HepG2 (cell line): ENCODE data around the gene TFAP2E. TPM values are rescaled to one million over a fixed set of nuclear protein-coding genes. Genes with fewer than 3 reads are reported as not detected.
A peak's percentile ranks its signal among the peaks of the same experiment; 100 is the strongest.

Experiments
- AHR ChIP-seq: IDR thresholded peaks from 2 replicates; pipeline ENCODE4 v1.6.1; 2018; ENCODE audit warnings: missing genetic modification reagents, missing compliant biosample characterization
- CBX1 ChIP-seq: IDR thresholded peaks from one replicate; pipeline ENCODE4 v1.6.1; 2016; ENCODE audit warnings: antibody characterized with exemption, low read depth
- GMEB1 ChIP-seq: sonication (generic); formaldehyde crosslinking; IDR thresholded peaks from 2 replicates; pipeline ENCODE4 v1.5.1; 2020; ENCODE audit warnings: missing genetic modification reagents, mild to moderate bottlenecking, borderline replicate concordance
- HNRNPK ChIP-seq: fragments of 200-400 bp; formaldehyde crosslinking; IDR thresholded peaks from 2 replicates; pipeline ENCODE4 v1.6.1; 2018; ENCODE audit warnings: low read length, low read depth, moderate library complexity, mild to moderate bottlenecking; ENCODE audit not compliant: poor library complexity, severe bottlenecking
- KDM3A ChIP-seq: IDR thresholded peaks from 2 replicates; pipeline ENCODE4 v1.6.1; 2018; ENCODE audit warnings: low read depth, missing compliant biosample characterization
- PAX8 ChIP-seq: sonication (generic); formaldehyde crosslinking; IDR thresholded peaks from 2 replicates; pipeline ENCODE4 v1.8.0; 2022; ENCODE audit warnings: mild to moderate bottlenecking, missing genetic modification reagents, borderline replicate concordance
- RARA ChIP-seq: IDR thresholded peaks from 2 replicates; pipeline ENCODE4 v1.6.1; 2016; ENCODE audit warnings: missing genetic modification reagents, missing compliant biosample characterization
- RBFOX2 ChIP-seq: fragments of 200-400 bp; formaldehyde crosslinking; IDR thresholded peaks from 2 replicates; pipeline ENCODE4 v1.6.1; 2017; ENCODE audit warnings: low read depth, mild to moderate bottlenecking, low read length
- TEAD3 ChIP-seq: optimal IDR thresholded peaks from 2 replicates; pipeline ENCODE3; 2016; ENCODE audit warnings: borderline replicate concordance
- THRA ChIP-seq: sonication (generic); formaldehyde crosslinking; IDR thresholded peaks from 2 replicates; pipeline ENCODE4 v1.4.0; 2020; ENCODE audit warnings: missing genetic modification reagents, borderline replicate concordance
- ZFP1 ChIP-seq: IDR thresholded peaks from 2 replicates; pipeline ENCODE4 v1.6.1; 2016
- ZFX ChIP-seq: sonication (generic); formaldehyde crosslinking; IDR thresholded peaks from 2 replicates; pipeline ENCODE4 v1.4.0; 2020; ENCODE audit warnings: mild to moderate bottlenecking, low read depth, missing genetic modification reagents, moderate library complexity
- ZNF333 ChIP-seq: sonication (generic); formaldehyde crosslinking; IDR thresholded peaks from 2 replicates; pipeline ENCODE4 v1.4.0; 2020; ENCODE audit warnings: mild to moderate bottlenecking, missing genetic modification reagents, borderline replicate concordance
- ZNF430 ChIP-seq: sonication (generic); formaldehyde crosslinking; IDR thresholded peaks from 2 replicates; pipeline ENCODE4 v1.9.0; 2021; ENCODE audit warnings: mild to moderate bottlenecking, missing genetic modification reagents
- ZNF501 ChIP-seq: sonication (generic); formaldehyde crosslinking; IDR thresholded peaks from 2 replicates; pipeline ENCODE4 v1.5.1; 2020; ENCODE audit warnings: mild to moderate bottlenecking, moderate library complexity, missing genetic modification reagents
- ZNF503 ChIP-seq: sonication (generic); formaldehyde crosslinking; IDR thresholded peaks from 2 replicates; pipeline ENCODE4 v1.4.0; 2020; ENCODE audit warnings: missing genetic modification reagents
- ZNF607 ChIP-seq: sonication (generic); formaldehyde crosslinking; IDR thresholded peaks from 2 replicates; pipeline ENCODE4 v1.5.1; 2020; ENCODE audit warnings: missing genetic modification reagents, mild to moderate bottlenecking, borderline replicate concordance
- ZNF772 ChIP-seq: sonication (generic); formaldehyde crosslinking; IDR thresholded peaks from 2 replicates; pipeline ENCODE4 v1.5.0; 2020; ENCODE audit warnings: mild to moderate bottlenecking, missing genetic modification reagents
- polyA plus RNA-seq, 8 experiments: library from polyadenylated mRNA; depleted of rRNA in 3 of 8; stranded (reverse) in 7 of 8; unstranded in 1 of 8; fragments of >200 nt; fragmentation: Illumina TruSeq in 4 of 8; extraction: Trizol in 4 of 8; gene quantifications; 2 replicates each; pipeline versions ENCODE4 v1.2.1 to v1.2.3, GENCODE V29; 2011 to 2016; ENCODE audit warnings: low read depth in 4 of 8, missing spikeins in 1 of 8, mixed read lengths in 1 of 8; ENCODE audit not compliant: insufficient read depth in 1 of 8
- total RNA-seq, 5 experiments: library from RNA; depleted of rRNA; stranded (reverse); fragments of >200 nt; fragmentation: Illumina TruSeq; extraction: Trizol; gene quantifications; 2 replicates each; pipeline ENCODE4 v1.2.3, GENCODE V29; 2016; ENCODE audit warnings: low read depth in 1 of 5
- TF ChIP-seq, protein P1 (sequence below): sonication (generic); formaldehyde crosslinking; IDR thresholded peaks from 2 replicates; pipeline ENCODE4 v1.8.0; 2022; ENCODE audit warnings: mild to moderate bottlenecking, missing genetic modification reagents, moderate library complexity
- TF ChIP-seq, protein P2 (sequence below): IDR thresholded peaks from 2 replicates; pipeline ENCODE4 v1.6.1; 2016
- TF ChIP-seq, protein P3 (sequence below): sonication (generic); formaldehyde crosslinking; IDR thresholded peaks from 2 replicates; pipeline ENCODE4 v1.9.0; 2021; ENCODE audit warnings: missing genetic modification reagents, mild to moderate bottlenecking, borderline replicate concordance

The TFAP2E gene
- total and polyA plus RNA-seq, 2 of the 13 experiments (the other 11 are each of a cell fraction or from before 2014, with no cell fraction given), result 0.31 to 0.41 TPM

DNA sequence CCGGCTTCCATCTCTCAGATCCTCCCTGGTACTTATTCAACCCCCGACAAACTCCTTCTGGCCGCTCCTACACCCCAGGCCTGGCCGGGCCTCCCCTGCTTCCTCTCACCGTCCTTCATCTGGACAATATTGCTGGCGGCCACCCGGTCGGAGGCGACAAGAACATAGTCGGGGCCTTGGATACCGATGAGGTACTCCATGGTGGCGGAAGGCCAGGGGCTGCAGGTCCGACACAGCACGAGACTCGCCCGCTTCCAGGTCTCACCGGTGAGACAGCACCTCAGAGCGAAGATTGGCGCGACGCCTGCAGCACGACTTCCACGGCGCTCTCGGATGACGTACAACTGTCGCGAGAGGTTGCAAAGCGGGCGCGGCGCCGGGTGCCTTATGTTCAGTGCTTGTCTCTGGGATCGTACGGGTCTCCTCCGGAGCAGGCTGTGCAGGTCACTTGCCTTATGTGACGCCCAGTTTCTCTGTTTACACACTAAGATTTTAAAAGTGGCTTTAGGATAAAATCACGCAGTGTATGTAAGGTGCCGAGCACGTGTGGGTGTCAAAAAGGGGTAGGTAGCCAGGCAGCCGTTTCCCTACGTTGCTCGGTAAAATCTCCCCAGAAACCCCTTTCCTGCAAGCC lies 68.2 kb downstream of the TFAP2E start, which contains the start of gene PSMB2 (continued):
- TF ChIP-seq, protein P1, sequence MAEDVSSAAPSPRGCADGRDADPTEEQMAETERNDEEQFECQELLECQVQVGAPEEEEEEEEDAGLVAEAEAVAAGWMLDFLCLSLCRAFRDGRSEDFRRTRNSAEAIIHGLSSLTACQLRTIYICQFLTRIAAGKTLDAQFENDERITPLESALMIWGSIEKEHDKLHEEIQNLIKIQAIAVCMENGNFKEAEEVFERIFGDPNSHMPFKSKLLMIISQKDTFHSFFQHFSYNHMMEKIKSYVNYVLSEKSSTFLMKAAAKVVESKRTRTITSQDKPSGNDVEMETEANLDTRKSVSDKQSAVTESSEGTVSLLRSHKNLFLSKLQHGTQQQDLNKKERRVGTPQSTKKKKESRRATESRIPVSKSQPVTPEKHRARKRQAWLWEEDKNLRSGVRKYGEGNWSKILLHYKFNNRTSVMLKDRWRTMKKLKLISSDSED (CRISPR knock-in tag), result no peak
- TF ChIP-seq TEAD3 (CRISPR knock-in tag) (peak; percentile 64), PAX8 (CRISPR knock-in tag) (no peak), ZFX (CRISPR knock-in tag) (peak; percentile 97), ZNF772 (CRISPR knock-in tag) (peak; percentile 79), ZNF501 (0 out of 2 replicates have a peak, but pooled peaks have one; percentile 28), GMEB1 (CRISPR knock-in tag) (peak; percentile 69; the same call in 1 of the 2 replicates), KDM3A (peak; percentile 75; the same call in 1 of the 2 replicates), AHR (CRISPR knock-in tag) (peak; percentile 19), ZNF607 (CRISPR knock-in tag) (0 out of 2 replicates have a peak, but pooled peaks have one; percentile 21), ZNF503 (CRISPR knock-in tag) (peak; percentile 43; the same call in 1 of the 2 replicates), RBFOX2 (peak; percentile 88), THRA (CRISPR knock-in tag) (peak; percentile 45; the same call in 1 of the 2 replicates), RARA (CRISPR knock-in tag) (peak; percentile 54), ZNF333 (CRISPR knock-in tag) (no peak), CBX1 (peak; percentile 90), ZNF430 (peak; percentile 87), HNRNPK (no peak), ZFP1 (peak; percentile 31; the same call in 1 of the 2 replicates)
- TF ChIP-seq, protein P2, sequence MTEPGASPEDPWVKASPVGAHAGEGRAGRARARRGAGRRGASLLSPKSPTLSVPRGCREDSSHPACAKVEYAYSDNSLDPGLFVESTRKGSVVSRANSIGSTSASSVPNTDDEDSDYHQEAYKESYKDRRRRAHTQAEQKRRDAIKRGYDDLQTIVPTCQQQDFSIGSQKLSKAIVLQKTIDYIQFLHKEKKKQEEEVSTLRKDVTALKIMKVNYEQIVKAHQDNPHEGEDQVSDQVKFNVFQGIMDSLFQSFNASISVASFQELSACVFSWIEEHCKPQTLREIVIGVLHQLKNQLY (CRISPR knock-in tag), result peak; percentile 51; the same call in 1 of the 2 replicates
- TF ChIP-seq, protein P3, sequence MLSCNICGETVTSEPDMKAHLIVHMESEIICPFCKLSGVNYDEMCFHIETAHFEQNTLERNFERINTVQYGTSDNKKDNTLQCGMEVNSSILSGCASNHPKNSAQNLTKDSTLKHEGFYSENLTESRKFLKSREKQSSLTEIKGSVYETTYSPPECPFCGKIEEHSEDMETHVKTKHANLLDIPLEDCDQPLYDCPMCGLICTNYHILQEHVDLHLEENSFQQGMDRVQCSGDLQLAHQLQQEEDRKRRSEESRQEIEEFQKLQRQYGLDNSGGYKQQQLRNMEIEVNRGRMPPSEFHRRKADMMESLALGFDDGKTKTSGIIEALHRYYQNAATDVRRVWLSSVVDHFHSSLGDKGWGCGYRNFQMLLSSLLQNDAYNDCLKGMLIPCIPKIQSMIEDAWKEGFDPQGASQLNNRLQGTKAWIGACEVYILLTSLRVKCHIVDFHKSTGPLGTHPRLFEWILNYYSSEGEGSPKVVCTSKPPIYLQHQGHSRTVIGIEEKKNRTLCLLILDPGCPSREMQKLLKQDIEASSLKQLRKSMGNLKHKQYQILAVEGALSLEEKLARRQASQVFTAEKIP (CRISPR knock-in tag), result no peak
